ENCODE measurements around the gene LSM3. TPM values are rescaled to one million over a fixed set of nuclear protein-coding genes. Genes with fewer than 3 reads are reported as not detected.

LSM3 gene
- total and polyA plus RNA-seq, 9 of the 15 experiments (the other 6 are each of a cell fraction or from before 2014, with no cell fraction given): 33.8 to 203 (median 61.2) TPM

DNA sequence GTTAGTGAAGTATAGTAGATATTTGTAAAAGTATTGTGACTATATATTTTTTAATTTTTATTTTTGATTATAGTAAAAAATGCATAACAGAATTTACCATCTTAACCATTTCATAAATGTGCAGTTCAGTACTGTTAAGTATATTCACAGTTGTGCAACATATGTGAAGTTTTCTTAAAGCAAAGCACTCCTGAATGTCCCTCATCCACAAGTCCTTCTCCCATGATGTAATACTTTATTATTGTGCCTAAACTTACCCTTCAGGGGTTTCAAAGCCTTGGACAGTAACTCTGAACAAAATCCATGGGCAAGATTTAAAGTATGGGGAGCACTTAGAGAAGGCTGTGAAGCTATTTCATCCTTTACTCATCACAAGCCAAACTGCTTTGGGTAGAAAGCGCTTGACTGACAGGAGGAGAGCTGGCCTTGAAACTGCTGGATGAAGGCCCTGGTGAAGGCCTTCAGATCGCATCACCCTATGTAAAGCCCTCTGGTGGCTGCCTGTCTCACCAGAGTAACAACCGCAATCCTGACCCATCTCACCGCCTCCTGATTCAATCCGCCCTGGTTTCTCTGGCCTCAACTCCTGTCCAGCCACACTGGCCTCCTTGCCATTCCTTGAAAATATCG is 28.0 kb downstream of the LSM3 start (continued):
- TF ChIP-seq, protein P1, sequence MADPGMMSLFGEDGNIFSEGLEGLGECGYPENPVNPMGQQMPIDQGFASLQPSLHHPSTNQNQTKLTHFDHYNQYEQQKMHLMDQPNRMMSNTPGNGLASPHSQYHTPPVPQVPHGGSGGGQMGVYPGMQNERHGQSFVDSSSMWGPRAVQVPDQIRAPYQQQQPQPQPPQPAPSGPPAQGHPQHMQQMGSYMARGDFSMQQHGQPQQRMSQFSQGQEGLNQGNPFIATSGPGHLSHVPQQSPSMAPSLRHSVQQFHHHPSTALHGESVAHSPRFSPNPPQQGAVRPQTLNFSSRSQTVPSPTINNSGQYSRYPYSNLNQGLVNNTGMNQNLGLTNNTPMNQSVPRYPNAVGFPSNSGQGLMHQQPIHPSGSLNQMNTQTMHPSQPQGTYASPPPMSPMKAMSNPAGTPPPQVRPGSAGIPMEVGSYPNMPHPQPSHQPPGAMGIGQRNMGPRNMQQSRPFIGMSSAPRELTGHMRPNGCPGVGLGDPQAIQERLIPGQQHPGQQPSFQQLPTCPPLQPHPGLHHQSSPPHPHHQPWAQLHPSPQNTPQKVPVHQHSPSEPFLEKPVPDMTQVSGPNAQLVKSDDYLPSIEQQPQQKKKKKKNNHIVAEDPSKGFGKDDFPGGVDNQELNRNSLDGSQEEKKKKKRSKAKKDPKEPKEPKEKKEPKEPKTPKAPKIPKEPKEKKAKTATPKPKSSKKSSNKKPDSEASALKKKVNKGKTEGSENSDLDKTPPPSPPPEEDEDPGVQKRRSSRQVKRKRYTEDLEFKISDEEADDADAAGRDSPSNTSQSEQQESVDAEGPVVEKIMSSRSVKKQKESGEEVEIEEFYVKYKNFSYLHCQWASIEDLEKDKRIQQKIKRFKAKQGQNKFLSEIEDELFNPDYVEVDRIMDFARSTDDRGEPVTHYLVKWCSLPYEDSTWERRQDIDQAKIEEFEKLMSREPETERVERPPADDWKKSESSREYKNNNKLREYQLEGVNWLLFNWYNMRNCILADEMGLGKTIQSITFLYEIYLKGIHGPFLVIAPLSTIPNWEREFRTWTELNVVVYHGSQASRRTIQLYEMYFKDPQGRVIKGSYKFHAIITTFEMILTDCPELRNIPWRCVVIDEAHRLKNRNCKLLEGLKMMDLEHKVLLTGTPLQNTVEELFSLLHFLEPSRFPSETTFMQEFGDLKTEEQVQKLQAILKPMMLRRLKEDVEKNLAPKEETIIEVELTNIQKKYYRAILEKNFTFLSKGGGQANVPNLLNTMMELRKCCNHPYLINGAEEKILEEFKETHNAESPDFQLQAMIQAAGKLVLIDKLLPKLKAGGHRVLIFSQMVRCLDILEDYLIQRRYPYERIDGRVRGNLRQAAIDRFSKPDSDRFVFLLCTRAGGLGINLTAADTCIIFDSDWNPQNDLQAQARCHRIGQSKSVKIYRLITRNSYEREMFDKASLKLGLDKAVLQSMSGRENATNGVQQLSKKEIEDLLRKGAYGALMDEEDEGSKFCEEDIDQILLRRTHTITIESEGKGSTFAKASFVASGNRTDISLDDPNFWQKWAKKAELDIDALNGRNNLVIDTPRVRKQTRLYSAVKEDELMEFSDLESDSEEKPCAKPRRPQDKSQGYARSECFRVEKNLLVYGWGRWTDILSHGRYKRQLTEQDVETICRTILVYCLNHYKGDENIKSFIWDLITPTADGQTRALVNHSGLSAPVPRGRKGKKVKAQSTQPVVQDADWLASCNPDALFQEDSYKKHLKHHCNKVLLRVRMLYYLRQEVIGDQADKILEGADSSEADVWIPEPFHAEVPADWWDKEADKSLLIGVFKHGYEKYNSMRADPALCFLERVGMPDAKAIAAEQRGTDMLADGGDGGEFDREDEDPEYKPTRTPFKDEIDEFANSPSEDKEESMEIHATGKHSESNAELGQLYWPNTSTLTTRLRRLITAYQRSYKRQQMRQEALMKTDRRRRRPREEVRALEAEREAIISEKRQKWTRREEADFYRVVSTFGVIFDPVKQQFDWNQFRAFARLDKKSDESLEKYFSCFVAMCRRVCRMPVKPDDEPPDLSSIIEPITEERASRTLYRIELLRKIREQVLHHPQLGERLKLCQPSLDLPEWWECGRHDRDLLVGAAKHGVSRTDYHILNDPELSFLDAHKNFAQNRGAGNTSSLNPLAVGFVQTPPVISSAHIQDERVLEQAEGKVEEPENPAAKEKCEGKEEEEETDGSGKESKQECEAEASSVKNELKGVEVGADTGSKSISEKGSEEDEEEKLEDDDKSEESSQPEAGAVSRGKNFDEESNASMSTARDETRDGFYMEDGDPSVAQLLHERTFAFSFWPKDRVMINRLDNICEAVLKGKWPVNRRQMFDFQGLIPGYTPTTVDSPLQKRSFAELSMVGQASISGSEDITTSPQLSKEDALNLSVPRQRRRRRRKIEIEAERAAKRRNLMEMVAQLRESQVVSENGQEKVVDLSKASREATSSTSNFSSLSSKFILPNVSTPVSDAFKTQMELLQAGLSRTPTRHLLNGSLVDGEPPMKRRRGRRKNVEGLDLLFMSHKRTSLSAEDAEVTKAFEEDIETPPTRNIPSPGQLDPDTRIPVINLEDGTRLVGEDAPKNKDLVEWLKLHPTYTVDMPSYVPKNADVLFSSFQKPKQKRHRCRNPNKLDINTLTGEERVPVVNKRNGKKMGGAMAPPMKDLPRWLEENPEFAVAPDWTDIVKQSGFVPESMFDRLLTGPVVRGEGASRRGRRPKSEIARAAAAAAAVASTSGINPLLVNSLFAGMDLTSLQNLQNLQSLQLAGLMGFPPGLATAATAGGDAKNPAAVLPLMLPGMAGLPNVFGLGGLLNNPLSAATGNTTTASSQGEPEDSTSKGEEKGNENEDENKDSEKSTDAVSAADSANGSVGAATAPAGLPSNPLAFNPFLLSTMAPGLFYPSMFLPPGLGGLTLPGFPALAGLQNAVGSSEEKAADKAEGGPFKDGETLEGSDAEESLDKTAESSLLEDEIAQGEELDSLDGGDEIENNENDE (IDR thresholded peaks at IDR 0.05; ENCODE audit: low read depth, low read length): no peak
- no peak for TF ChIP-seq KLF1 (tag; IDR thresholded peaks at IDR 0.05)
- TF ChIP-seq TCFL5 (CRISPR knock-in tag; conservative IDR thresholded peaks at IDR 0.05): no peak
- TF ChIP-seq ZKSCAN1 (IDR thresholded peaks at IDR 0.05; ENCODE audit: low read depth, low read length): no peak; the same call in 1 of the 2 replicates
- TF ChIP-seq TCF3 (CRISPR knock-in tag; IDR thresholded peaks at IDR 0.05): no peak
- TF ChIP-seq, protein P2, sequence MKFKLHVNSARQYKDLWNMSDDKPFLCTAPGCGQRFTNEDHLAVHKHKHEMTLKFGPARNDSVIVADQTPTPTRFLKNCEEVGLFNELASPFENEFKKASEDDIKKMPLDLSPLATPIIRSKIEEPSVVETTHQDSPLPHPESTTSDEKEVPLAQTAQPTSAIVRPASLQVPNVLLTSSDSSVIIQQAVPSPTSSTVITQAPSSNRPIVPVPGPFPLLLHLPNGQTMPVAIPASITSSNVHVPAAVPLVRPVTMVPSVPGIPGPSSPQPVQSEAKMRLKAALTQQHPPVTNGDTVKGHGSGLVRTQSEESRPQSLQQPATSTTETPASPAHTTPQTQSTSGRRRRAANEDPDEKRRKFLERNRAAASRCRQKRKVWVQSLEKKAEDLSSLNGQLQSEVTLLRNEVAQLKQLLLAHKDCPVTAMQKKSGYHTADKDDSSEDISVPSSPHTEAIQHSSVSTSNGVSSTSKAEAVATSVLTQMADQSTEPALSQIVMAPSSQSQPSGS (CRISPR knock-in tag; IDR thresholded peaks at IDR 0.05): no peak
- TF ChIP-seq COPS2 (conservative IDR thresholded peaks at IDR 0.05): no peak
- TF ChIP-seq CAMTA2 (CRISPR knock-in tag; conservative IDR thresholded peaks at IDR 0.05): no peak
- TF ChIP-seq, protein P3, sequence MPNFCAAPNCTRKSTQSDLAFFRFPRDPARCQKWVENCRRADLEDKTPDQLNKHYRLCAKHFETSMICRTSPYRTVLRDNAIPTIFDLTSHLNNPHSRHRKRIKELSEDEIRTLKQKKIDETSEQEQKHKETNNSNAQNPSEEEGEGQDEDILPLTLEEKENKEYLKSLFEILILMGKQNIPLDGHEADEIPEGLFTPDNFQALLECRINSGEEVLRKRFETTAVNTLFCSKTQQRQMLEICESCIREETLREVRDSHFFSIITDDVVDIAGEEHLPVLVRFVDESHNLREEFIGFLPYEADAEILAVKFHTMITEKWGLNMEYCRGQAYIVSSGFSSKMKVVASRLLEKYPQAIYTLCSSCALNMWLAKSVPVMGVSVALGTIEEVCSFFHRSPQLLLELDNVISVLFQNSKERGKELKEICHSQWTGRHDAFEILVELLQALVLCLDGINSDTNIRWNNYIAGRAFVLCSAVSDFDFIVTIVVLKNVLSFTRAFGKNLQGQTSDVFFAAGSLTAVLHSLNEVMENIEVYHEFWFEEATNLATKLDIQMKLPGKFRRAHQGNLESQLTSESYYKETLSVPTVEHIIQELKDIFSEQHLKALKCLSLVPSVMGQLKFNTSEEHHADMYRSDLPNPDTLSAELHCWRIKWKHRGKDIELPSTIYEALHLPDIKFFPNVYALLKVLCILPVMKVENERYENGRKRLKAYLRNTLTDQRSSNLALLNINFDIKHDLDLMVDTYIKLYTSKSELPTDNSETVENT (CRISPR knock-in tag; IDR thresholded peaks at IDR 0.05): no peak
- no peak for TF ChIP-seq TEAD2 (tag; IDR thresholded peaks at IDR 0.05)
- TF ChIP-seq, protein P4, sequence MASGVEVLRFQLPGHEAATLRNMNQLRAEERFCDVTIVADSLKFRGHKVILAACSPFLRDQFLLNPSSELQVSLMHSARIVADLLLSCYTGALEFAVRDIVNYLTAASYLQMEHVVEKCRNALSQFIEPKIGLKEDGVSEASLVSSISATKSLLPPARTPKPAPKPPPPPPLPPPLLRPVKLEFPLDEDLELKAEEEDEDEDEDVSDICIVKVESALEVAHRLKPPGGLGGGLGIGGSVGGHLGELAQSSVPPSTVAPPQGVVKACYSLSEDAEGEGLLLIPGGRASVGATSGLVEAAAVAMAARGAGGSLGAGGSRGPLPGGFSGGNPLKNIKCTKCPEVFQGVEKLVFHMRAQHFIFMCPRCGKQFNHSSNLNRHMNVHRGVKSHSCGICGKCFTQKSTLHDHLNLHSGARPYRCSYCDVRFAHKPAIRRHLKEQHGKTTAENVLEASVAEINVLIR (CRISPR knock-in tag; IDR thresholded peaks at IDR 0.05): no peak

All from K562 (cell line).